DMS153 treated with DMSO at 0.1 percent for 48 hours (cell line): Measurements from ENCODE around the gene LGALS16.
"Not testable (repeated sequence)": the region's sequence is repeated elsewhere in the genome, so short reads cannot be mapped to it uniquely, and the experiment has no call there.

Source experiments
- DNase-seq: peaks from one replicate; lab custom pipeline; 2025; ENCODE audit not compliant: unreplicated experiment; lab: John Stamatoyannopoulos, UW

Gene LGALS16

GRCh38 chr19:39655613-39656012 is at the start of gene LGALS16:
TSS of gene LGALS16 (plus strand) at chr19:39655913. CDS start at chr19:39655962, 49 bp downstream.
- DNase-seq: no peak

DNA sequence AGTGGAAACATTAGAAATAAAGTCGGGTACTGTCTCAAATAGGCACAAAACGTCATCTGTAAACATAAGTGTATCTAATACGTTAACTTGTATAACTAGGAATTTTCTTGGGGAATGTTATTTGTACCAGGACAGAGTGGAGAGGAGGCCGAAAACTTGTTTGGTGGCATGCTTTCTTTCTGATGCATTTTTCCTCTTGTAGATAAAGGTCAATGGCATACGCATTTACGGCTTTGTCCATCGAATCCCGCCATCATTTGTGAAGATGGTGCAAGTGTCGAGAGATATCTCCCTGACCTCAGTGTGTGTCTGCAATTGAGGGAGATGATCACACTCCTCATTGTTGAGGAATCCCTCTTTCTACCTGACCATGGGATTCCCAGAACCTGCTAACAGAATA is 48.7 kb upstream of the LGALS16 start:
- DNase-seq: no peak

DNA sequence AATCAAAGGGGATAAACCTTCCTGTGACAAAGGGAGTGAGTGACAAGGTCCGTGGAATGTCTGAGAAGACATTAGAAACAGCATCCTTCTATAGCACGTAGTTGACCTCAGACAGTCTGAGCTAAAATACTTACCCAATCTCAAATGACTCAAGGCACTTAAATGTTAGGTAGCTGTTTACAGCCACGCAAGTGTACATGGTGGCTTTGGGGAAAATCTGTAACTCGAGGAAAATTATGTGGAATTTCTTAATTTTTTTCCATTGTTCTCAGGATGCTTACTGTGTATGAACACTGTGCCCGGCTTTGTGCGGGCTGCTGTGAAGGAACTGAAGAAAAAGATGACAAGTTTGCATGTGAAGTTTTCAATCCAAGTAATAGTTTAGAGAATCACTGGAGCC is 48.2 kb upstream of the LGALS16 start:
- no peak for DNase-seq

- DNase-seq: no peak
Measured at GRCh38 chr19:39613597-39613996, 42.1 kb upstream of the LGALS16 start.

- no peak for DNase-seq
Measured at GRCh38 chr19:39617745-39618144, 38.0 kb upstream of the LGALS16 start.

GRCh38 chr19:39623946-39624345 is 31.8 kb upstream of the LGALS16 start:
- no peak for DNase-seq

DNA sequence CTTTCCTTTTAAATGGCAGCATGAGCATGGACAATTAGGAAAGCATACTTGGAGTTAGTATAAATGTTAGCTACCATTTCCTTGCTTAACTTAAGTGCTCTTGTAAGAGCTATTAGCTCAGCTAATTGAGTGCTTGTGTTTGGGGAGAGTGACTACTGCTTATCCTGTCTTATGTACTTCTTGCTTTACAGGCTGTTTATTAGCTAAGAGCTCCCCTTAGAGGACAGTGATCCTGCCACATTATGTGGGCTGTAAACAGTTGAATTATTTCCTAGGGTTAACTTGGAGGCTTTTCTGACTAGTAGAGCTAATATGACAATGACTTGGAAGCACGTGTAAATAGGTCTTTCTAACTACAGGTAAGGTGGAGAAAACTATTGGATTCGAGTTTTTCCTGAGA is 28.1 kb upstream of the LGALS16 start:
- DNase-seq: not testable (repeated sequence)

DNA sequence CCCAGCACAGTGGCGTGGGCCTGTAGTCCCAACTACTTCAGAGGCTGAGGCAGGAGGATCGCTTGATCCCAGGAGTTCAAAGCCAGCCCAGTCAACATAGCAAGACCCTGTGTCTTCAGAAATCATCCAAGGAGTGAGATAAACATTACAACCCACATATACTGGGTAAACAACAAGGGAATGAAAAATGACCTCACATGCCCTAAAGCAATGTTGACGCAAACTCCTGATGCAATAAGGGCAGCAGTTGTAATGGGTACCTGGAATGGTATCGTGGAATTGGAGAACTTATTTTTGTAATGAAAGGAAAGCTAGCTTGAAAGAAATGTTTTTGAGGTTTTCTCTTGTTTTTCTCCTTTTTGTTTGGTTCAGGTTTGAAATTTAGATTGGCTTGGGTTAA is 24.5 kb upstream of the LGALS16 start:
- DNase-seq: no peak

DNA sequence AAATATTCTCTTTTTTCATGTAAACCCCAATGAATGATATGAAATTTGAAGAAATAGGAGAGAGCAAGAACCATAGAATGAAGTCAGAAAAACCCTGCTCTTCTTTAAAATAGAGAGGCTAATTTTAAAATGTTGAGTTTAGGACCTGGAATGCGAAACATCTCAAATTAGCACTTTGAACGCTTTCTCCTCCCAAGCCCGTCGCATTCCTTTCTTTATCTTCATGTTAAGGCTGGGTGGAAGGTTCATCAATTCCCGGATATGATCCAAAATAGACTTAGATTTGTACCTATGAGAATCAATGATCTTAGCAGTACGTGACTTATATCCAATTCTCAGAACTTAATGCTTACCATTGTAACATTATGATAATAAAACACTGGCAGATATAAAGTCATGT is 24.1 kb upstream of the LGALS16 start:
- no peak for DNase-seq

DNA sequence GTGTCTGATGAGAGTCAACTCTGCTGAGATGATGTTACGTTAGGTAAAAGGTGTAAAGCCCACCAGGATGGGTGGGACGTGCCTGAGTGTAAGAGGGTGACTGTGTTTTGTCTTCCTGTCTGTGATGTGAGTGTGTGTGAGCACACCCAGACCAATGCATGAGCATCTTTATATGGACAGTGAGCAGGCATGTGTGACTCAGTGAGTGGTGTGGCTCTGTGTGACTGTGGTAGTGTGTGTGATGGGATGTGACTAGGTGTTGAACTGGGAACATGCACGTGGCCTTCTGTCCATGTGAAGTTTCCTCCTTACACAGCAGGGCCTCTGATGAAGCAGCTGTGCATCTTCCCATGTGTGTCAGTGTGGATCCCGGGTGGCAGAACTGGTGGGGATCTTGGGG is 17.8 kb upstream of the LGALS16 start:
- DNase-seq: no peak

DNA sequence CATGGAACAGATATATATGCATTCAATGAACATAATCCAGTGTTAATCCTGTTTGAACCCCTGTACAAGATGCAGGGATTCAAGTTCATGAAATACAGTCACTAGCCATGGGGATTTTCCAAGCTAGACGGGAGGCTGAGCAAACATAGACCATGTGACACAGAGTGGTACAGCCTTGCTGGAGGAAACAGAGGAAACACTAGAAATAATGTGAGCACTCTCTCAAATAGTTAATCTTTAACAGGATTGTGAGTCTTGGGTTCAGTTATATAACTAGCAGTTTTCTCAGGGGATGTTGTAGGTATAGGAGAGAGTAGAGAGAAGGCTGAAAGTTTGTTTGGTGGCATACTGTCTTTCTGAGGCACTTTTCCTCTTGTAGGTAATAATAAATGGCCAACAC is 13.9 kb upstream of the LGALS16 start:
- no peak for DNase-seq

DNA sequence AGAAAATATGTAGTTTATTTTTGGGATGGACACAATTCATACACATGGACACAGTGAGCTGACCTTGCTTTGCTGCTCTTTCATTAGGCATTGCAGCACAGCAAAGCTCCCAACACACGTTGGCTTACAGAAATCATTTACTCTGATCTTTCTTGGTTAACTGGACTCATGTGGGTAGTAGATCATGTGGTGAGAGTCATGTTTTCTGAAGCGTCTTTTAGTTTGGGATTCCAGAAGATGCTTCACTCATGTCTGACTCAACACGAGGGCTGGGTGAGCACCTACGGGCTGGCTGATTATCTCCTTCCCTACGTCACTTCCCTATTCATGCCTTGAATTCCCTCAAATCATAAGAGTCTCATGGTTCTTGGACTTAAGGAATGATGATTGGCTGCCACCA is 12.1 kb upstream of the LGALS16 start:
- DNase-seq: no peak

- no peak for DNase-seq
Measured at GRCh38 chr19:39645800-39646411, 9.8 kb upstream of the LGALS16 start.

- no peak for DNase-seq
Measured at GRCh38 chr19:39647918-39648317, 7.8 kb upstream of the LGALS16 start.

DNA sequence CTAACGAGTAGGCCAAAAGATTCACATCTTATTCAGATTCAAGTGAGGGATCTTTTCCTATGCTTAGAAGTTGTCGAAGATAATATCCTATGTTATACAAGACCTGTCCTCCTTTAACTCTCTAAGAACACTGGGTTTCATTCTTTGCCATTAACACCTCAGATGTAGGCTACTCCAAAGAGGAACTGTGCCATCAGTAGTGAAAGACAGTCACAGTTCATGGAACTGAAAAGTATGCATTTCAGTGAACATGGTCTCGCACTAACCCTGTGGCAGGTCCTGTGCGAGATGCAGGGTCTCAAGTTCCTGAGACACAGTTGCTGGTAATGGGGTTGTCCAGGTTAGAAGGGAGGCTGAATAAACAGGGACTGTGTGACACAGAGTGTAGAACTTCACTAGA is 4.1 kb downstream of the LGALS16 start:
- DNase-seq: no peak

DNA sequence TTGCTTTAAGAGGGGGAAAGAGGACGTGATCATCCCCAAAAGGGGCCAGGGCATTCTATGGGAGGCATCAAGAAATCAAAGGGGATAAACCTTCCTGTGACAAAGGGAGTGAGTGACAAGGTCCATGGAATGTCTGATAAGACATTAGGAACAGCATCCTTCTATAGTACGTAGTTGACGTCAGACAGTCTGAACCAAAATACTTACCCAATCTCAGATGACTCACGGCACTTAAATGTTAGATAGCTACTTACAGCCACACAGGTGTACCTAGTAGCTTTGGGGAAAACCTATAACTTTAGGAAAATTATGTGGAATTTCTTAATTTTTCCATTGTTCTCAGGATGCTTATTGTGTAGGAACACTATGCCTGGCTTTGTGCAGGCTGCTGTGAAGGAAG is 4.9 kb downstream of the LGALS16 start:
- no peak for DNase-seq

DNA sequence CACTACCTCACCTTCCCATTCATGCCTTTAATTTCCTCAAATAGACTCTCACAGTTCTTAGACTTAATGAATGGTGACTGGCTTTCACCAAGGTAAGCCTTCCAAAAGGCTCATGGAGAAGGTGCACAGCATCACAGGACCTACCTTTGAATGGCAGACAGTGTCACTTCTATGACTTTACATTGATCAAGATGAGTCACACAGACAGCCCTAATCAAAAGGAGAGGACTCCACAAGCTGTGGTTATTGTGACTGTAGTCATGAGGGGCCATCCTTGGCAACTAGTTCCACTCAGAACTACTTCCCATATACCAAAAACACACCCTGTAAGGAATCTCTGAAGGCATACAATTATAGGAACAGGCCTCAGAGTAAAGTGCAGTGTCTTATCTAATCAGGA is 5.9 kb downstream of the LGALS16 start:
- DNase-seq: no peak

GRCh38 chr19:39669860-39670259 is 14.1 kb downstream of the LGALS16 start:
- not testable (repeated sequence) for DNase-seq

GRCh38 chr19:39670998-39671397 is 15.3 kb downstream of the LGALS16 start:
- DNase-seq: no peak

GRCh38 chr19:39671739-39672363 is 16.1 kb downstream of the LGALS16 start:
- DNase-seq: peak; percentile 39

GRCh38 chr19:39672473-39672872 is 16.8 kb downstream of the LGALS16 start:
- no peak for DNase-seq

GRCh38 chr19:39673862-39674261 is 18.1 kb downstream of the LGALS16 start:
- DNase-seq: not testable (repeated sequence)

DNA sequence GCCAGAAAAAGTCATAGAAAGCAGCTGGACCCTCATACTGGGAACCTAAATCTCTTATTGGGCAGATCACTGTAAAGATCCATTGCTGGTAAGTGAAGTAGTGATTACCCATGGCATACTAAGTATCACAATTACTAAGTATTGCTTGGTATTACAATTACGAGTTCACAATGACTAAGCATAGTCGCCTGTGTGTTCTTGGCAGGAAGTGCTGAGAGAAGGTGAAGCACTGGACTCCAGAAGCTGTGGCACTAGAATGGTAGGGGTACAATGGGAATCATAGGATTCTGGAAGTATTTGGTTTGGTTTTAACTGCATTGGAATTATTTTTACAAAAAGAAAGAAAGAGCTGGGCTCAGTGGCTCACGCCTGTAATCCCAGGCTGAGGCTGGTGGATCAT is 20.3 kb downstream of the LGALS16 start:
- no peak for DNase-seq
